Omental fat pad (tissue), 4 donors: ENCODE results near the gene IRF2BP1. TPM values are rescaled to one million over a fixed set of nuclear protein-coding genes. Genes with fewer than 3 reads are reported as not detected.

ENCODE experiments used
- ATAC-seq: fragments of 150-250 bp; one replicate; pipeline ENCODE4 v1.9.1; 2016; ENCODE audit warnings: mild to moderate bottlenecking, moderate library complexity; ENCODE audit not compliant: low FRiP score
- DNase-seq: peaks from one replicate; pipeline ENCODE4 v3.0.0-alpha.2; 2019; ENCODE audit warnings: low spot score
- total RNA-seq, 4 donors: library from RNA; depleted of rRNA; stranded (reverse); fragments of >200 nt; gene quantifications; one replicate each; pipeline ENCODE4 v1.1.0, GENCODE V29; 2016
- TF ChIP-seq, protein P1 (sequence below), 3 donors: fragments of 450-650 bp; IDR thresholded peaks; one replicate each; pipeline ENCODE4 v1.5.1; 2016 to 2017; ENCODE audit warnings: antibody characterized with exemption in 3 of 3, mild to moderate bottlenecking in 3 of 3, moderate library complexity in 2 of 3

The IRF2BP1 gene
- total RNA-seq, 4 donors from 2014 or later: 10.6 to 14.2 (median 11.2) TPM

GRCh38 chr19:45902651-45903625, 17.0 kb upstream of the IRF2BP1 start:
- TF ChIP-seq, protein P1, sequence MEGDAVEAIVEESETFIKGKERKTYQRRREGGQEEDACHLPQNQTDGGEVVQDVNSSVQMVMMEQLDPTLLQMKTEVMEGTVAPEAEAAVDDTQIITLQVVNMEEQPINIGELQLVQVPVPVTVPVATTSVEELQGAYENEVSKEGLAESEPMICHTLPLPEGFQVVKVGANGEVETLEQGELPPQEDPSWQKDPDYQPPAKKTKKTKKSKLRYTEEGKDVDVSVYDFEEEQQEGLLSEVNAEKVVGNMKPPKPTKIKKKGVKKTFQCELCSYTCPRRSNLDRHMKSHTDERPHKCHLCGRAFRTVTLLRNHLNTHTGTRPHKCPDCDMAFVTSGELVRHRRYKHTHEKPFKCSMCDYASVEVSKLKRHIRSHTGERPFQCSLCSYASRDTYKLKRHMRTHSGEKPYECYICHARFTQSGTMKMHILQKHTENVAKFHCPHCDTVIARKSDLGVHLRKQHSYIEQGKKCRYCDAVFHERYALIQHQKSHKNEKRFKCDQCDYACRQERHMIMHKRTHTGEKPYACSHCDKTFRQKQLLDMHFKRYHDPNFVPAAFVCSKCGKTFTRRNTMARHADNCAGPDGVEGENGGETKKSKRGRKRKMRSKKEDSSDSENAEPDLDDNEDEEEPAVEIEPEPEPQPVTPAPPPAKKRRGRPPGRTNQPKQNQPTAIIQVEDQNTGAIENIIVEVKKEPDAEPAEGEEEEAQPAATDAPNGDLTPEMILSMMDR (IDR thresholded peaks at IDR 0.05): no peak
- ATAC-seq (peak; percentile 99), DNase-seq (peak; percentile 86)

DNA sequence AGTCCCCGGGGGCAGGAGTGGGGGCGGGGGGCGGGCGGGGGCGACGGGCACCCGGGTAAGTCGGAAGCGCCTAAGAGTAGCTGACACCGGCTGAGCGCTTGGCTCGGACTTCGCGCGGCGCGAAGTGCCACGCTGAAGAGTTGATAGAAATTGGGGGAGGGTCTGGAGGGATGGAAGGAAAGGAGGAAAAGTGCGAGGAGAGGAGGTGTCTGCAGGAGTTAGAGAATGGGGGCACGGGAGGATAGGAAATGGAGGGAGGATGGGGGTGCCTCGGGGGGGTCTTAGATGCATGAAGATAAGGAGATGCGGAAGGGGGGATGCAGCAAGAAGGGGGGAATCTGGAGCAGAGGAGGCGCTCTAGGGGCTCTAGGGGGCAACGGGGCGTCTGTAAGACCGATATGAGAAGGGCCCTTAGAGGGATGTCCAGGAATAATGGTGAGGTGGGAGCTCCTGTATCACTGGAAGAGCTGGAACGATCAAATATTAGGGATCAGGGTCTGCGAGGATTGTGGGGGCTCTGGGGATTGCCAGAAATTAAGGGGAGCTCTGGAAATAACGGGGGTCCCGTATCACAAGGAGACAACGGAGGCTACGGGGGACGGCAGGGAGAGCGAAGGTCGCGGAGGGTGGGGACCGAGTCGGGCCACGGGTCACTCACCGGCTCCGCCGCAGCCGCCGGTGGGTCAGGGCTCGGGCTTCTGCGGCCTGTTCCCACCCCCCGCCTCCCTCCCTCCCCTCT, 16.1 kb upstream of the IRF2BP1 start, which contains the start of gene MYPOP:
TSS of gene MYPOP (minus strand) at position 702 of the 739 bp plus-strand sequence. CDS start 840 bp downstream, outside the sequence.
- no peak for DNase-seq
- TF ChIP-seq, protein P1 (IDR thresholded peaks at IDR 0.05): no peak
- no peak for ATAC-seq

- ATAC-seq (no peak), DNase-seq (peak; percentile 38)
- TF ChIP-seq, protein P1 (IDR thresholded peaks at IDR 0.05): no peak
These were observed 15.5 kb upstream of the IRF2BP1 start for GRCh38 chr19:45901432-45901911.

DNA sequence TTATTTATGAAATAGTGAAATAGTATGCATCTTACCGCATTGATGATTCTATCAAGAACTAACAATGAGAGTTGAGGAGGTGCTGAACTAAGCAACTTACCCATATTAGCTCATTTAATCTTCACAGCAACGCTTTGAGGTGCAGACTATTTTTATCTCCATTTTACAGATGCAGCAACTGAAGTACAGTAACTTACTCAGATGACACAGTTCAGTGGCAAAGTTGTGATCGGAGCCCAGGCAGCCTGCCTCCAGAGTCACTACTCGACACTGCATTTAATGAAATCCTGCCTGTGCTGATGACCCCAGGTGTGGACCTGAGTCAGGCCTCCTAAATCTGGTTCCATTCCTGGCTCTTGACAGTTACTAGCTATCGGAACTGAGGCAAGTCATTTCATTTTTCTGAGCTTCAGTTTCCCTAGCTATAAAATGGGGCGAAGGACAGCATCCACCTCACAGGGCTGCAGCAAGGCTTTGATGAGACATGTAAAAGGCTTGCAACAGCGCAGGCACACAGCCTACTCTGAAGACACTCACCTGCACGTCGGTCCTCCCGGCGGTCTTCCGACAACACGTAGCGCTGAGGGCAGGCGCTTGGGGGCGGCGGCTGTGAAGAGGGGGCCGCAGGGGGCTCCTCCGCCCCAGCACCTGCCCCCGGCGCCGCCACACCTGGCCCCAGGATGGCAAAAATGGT, 14.9 kb upstream of the IRF2BP1 start:
- DNase-seq: no peak
- no peak for ATAC-seq
- TF ChIP-seq, protein P1 (IDR thresholded peaks at IDR 0.05): no peak

- DNase-seq: no peak
- TF ChIP-seq, protein P1 (IDR thresholded peaks at IDR 0.05): no peak
- no peak for ATAC-seq
These were observed 14.1 kb upstream of the IRF2BP1 start for GRCh38 chr19:45899919-45900589.

DNA sequence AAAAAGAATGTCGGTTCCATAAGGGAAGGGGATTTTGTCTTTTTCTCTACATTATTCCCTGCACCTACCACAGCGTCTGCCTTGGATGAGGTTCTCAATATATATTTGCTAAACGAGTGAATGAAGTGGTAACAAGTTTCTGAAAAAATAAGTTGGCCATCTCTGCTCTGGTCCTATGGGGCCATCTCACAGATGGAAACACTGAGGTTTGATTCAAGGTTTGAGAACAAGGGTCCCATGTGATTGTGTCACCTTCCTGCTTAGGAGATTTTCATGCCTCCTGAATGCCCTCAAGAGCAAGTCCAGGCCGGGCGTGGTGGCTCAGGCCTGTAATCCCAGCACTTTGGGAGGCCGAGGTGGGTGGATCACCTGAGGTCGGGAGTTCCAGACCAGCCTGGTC, 13.3 kb upstream of the IRF2BP1 start:
- ATAC-seq (no peak), DNase-seq (no peak)
- TF ChIP-seq, protein P1 (IDR thresholded peaks at IDR 0.05): no peak
